IMR-90 (cell line): Measurements from ENCODE around the gene ARPC1A. TPM values are rescaled to one million over a fixed set of nuclear protein-coding genes. Genes with fewer than 3 reads are reported as not detected.

Source experiments
- ATAC-seq: fragments of 200-7000 bp; cut with Tn5 transposase; 2 replicates; pipeline ENCODE4 v1.9.1; 2020; ENCODE audit warnings: low read depth, mild to moderate bottlenecking, moderate library complexity
- BruUV-seq: library from RNA; stranded (reverse); fragments of 400-500 nt; replicated peaks from 2 replicates; lab custom pipeline; 2021; lab: Mats Ljungman, UMichigan
- CTCF ChIA-PET: fragments of 300-600 bp; formaldehyde crosslinking; extraction: SDS; loops from one replicate; lab custom pipeline; 2021; ENCODE audit warnings: antibody characterized with exemption; lab: Yijun Ruan, JAX
- POLR2A ChIA-PET: fragments of 300-600 bp; sonication (Branson Sonifier 250); formaldehyde crosslinking; loops from one replicate; lab custom pipeline; 2022; ENCODE audit warnings: antibody characterized with exemption; ENCODE audit not compliant: unreplicated experiment; lab: Charles Lee
- DNase-seq: peaks from one replicate; pipeline ENCODE4 v3.0.0; 2013
- H2AFZ ChIP-seq: replicated peaks from 2 replicates; pipeline ENCODE3; 2013; ENCODE audit warnings: low read length, mild to moderate bottlenecking; ENCODE audit not compliant: poor library complexity
- H2AK5ac ChIP-seq: 2 replicates; pipeline ENCODE4 v1.6.1; 2013; ENCODE audit warnings: low read depth, low read length, inconsistent platforms
- H2AK9ac ChIP-seq: replicated peaks from 2 replicates; pipeline ENCODE3; 2013; ENCODE audit warnings: mild to moderate bottlenecking, low read depth, low read length, moderate library complexity; ENCODE audit not compliant: poor library complexity
- H2BK120ac ChIP-seq: 2 replicates; pipeline ENCODE4 v1.6.1; 2013; ENCODE audit warnings: low read depth, low read length, inconsistent platforms
- H2BK15ac ChIP-seq: 3 replicates; pipeline ENCODE4 v1.6.1; 2013; ENCODE audit warnings: low read depth, low read length, inconsistent platforms
- H2BK20ac ChIP-seq: 2 replicates; pipeline ENCODE4 v1.6.1; 2013; ENCODE audit warnings: low read depth, mild to moderate bottlenecking, inconsistent platforms, low read length, moderate library complexity
- H2BK5ac ChIP-seq: 2 replicates; pipeline ENCODE4 v1.6.1; 2013; ENCODE audit warnings: mild to moderate bottlenecking, low read depth, low read length, inconsistent platforms; ENCODE audit not compliant: poor library complexity, severe bottlenecking
- H3K14ac ChIP-seq: replicated peaks from 2 replicates; pipeline ENCODE4 v1.6.1; 2013; ENCODE audit warnings: low read depth, low read length, inconsistent platforms
- H3K18ac ChIP-seq: 2 replicates; pipeline ENCODE4 v1.6.1; 2013; ENCODE audit warnings: low read depth, low read length, control low read depth
- H3K23ac ChIP-seq: 2 replicates; pipeline ENCODE4 v1.6.1; 2013; ENCODE audit warnings: low read depth, low read length, inconsistent platforms
- H3K27ac ChIP-seq: 2 replicates; pipeline ENCODE4 v1.5.1; 2013; ENCODE audit warnings: mild to moderate bottlenecking, control low read depth, low read length; ENCODE audit not compliant: insufficient read depth
- H3K27me3 ChIP-seq: 2 replicates; pipeline ENCODE4 v1.6.1; 2013; ENCODE audit warnings: low read length; ENCODE audit not compliant: control insufficient read depth, insufficient read depth
- H3K36me3 ChIP-seq: 2 replicates; pipeline ENCODE4 v1.6.1; 2013; ENCODE audit warnings: low read length, mixed read lengths; ENCODE audit not compliant: control insufficient read depth, insufficient read depth
- H3K4ac ChIP-seq: 2 replicates; pipeline ENCODE4 v1.6.1; 2013; ENCODE audit warnings: low read depth, low read length, inconsistent platforms
- H3K4me1 ChIP-seq: 2 replicates; pipeline ENCODE4 v1.6.1; 2013; ENCODE audit warnings: low read length, mixed read lengths; ENCODE audit not compliant: control insufficient read depth, insufficient read depth
- H3K4me2 ChIP-seq: 2 replicates; pipeline ENCODE4 v1.6.1; 2013; ENCODE audit warnings: low read depth, mild to moderate bottlenecking, control low read depth, low read length, moderate library complexity
- H3K4me3 ChIP-seq: 2 replicates; pipeline ENCODE4 v1.5.1; 2013; ENCODE audit warnings: low read depth, mild to moderate bottlenecking, control low read depth, low read length, moderate library complexity; ENCODE audit not compliant: insufficient read depth
- H3K56ac ChIP-seq: 2 replicates; pipeline ENCODE4 v1.6.1; 2013; ENCODE audit warnings: low read length, inconsistent platforms; ENCODE audit not compliant: insufficient read depth; ENCODE audit errors: extremely low read depth
- H3K79me1 ChIP-seq, 2 experiments: 2 replicates each; pipeline ENCODE4 v1.6.1; 2013; ENCODE audit warnings: low read length in 2 of 2, inconsistent platforms in 1 of 2, low read depth in 1 of 2
- H3K9ac ChIP-seq: 2 replicates; pipeline ENCODE4 v1.6.1; 2013; ENCODE audit warnings: low read depth, low read length, control low read depth
- H3K9me1 ChIP-seq: 2 replicates; pipeline ENCODE4 v1.6.1; 2013; ENCODE audit warnings: low read length, inconsistent platforms; ENCODE audit not compliant: insufficient read depth
- H3K9me3 ChIP-seq: 2 replicates; pipeline ENCODE4 v1.6.1; 2013; ENCODE audit warnings: low read length; ENCODE audit not compliant: control insufficient read depth, insufficient read depth
- H4K20me1 ChIP-seq: 2 replicates; pipeline ENCODE4 v1.6.1; 2013; ENCODE audit warnings: low read length, inconsistent platforms; ENCODE audit not compliant: insufficient read depth
- H4K5ac ChIP-seq: 2 replicates; pipeline ENCODE4 v1.6.1; 2013; ENCODE audit warnings: mild to moderate bottlenecking, low read depth, low read length, control low read depth
- H4K8ac ChIP-seq, 2 experiments: 2 replicates each; pipeline ENCODE4 v1.6.1; 2013; ENCODE audit warnings: low read depth in 2 of 2, low read length in 2 of 2, control low read depth in 1 of 2, inconsistent platforms in 1 of 2
- H4K91ac ChIP-seq: 2 replicates; pipeline ENCODE4 v1.6.1; 2013; ENCODE audit warnings: low read depth, low read length, inconsistent platforms; ENCODE audit not compliant: insufficient read depth
- CTCF ChIP-seq: conservative IDR thresholded peaks from 2 replicates; pipeline ENCODE4 v1.5.1; 2012; ENCODE audit warnings: mild to moderate bottlenecking, low read depth, low read length, improper control_type of control experiment
- RFX5 ChIP-seq: IDR thresholded peaks from 2 replicates; pipeline ENCODE4 v1.8.0; 2012; ENCODE audit warnings: low read depth, mild to moderate bottlenecking, low read length, moderate library complexity
- SMC3 ChIP-seq: fragments of 150-350 bp; IDR thresholded peaks from 2 replicates; pipeline ENCODE4 v1.6.1; 2016; ENCODE audit warnings: low read depth, mild to moderate bottlenecking, antibody characterized with exemption, low read length, moderate library complexity
- WGBS, 2 experiments: methylation state at CpG; one replicate each; pipeline versions ENCODE4 v1.1.5 to v1.1.7; 2013; ENCODE audit warnings: missing lambda C conversion rate in 2 of 2; ENCODE audit not compliant: insufficient read length in 1 of 2; ENCODE audit errors: extremely low coverage in 2 of 2; 5-methylcytosine and 5-hydroxymethylcytosine counted together
- dilution Hi-C: fragments of 300-500 bp; cut with HindIII; formaldehyde crosslinking; loops from one replicate; pipeline ENCODE4 v1.14.3; 2018; ENCODE audit warnings: low sequenced_read_pairs; ENCODE audit not compliant: unreplicated experiment
- in situ Hi-C: fragments of 300-500 bp; cut with MboI; formaldehyde crosslinking; loops from 3 replicates; pipeline ENCODE4 v1.14.3; 2019; ENCODE audit warnings: low sequenced_read_pairs, inconsistent platforms, mixed read lengths
- intact Hi-C: fragments of 100-400 bp; cut with micrococcal nuclease; formaldehyde crosslinking; loops from 2 replicates; pipeline ENCODE4 v1.10.0; 2022
- polyA plus RNA-seq, 3 experiments: library from polyadenylated mRNA; depleted of rRNA; stranded (reverse); fragments of >200 nt; gene quantifications; 2 replicates each; pipeline ENCODE4 v1.2.3, GENCODE V29; 2012; ENCODE audit warnings: low replicate concordance in 1 of 3
- total RNA-seq: library from RNA; depleted of rRNA; stranded (reverse); fragments of >200 nt; gene quantifications from 2 replicates; pipeline ENCODE4 v1.2.3, GENCODE V29; 2012

Gene ARPC1A
- total and polyA plus RNA-seq, 2 of the 4 experiments (the other 2 are of a cell fraction), result 253 to 327 TPM

DNA sequence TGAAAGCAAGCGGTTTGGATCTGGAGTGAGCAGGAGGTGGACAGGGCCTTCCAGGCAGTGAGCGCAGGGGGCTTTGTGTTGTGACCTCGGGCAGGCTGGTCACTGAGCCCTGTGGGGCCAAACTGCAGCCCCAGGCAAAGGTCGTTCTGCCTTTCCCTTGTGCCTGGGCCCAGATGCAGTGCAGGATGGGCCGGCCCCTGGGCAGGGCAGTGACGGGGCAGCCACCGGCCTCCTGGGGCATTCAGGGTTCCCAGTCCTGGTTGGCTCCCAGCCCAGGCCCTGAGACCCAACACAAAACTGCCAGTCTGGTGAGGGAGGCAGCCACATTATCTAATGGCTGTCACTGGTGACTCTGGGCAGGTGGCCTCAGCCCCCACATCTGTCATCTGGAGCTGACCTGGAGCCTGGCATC lies 56.0 kb downstream of the ARPC1A start:
- Histone ChIP-seq H3K14ac (no peak overlapping the region), H4K91ac (no peak overlapping the region), H2BK15ac (no peak overlapping the region), H2AK9ac (peak overlapping the region; percentile 42), H3K4me1 (peaks cover 14% of the 10 kb centered on the region), H3K4me2 (no peak overlapping the region), H3K27me3 (no peaks in the 10 kb centered on the region), H3K4ac (no peak overlapping the region), H2AFZ (peak overlapping the region; percentile 43), H3K18ac (no peak overlapping the region), H2BK120ac (no peak overlapping the region), H4K20me1 (peaks cover 62% of the 10 kb centered on the region), H3K27ac (no peak overlapping the region), H3K4me3 (no peak overlapping the region), H3K36me3 (peaks cover 10% of the 10 kb centered on the region), H3K9ac (no peak overlapping the region), H3K79me1 (peaks cover 21 to 72% of the 10 kb centered on the region in 2 experiments), H3K23ac (no peak overlapping the region), H3K56ac (no peak overlapping the region), H2BK20ac (no peak overlapping the region), H2AK5ac (no peak overlapping the region), H3K9me1 (peaks cover 13% of the 10 kb centered on the region), H4K5ac (no peak overlapping the region), H3K9me3 (no peaks in the 10 kb centered on the region), H2BK5ac (no peak overlapping the region), H4K8ac (no peak overlapping the region)
- TF ChIP-seq RFX5 (no peak), CTCF (no peak), SMC3 (no peak)
- ChIA-PET POLR2A (no interaction called here), CTCF (interaction anchor here (0.6 kb wide), 1 partner anchor 359 kb away, joined by 3 read pairs; no protein-coding TSS in a partner anchor)
- no TSS peak for BruUV-seq
- in situ Hi-C loops, result no loop called here
- dilution Hi-C loops, result no loop called here
- no peak for ATAC-seq
- no peak for DNase-seq
- WGBS, 2 experiments, result 100% methylated on average over 2 of the region's 7 CpGs; no CpG with 5 or more reads in 1 of the 2 experiments
- intact Hi-C loops, result no loop called here
